Pons (tissue), 1 donor: ENCODE measurements around the gene GNG14.
"Not testable (repeated sequence)": the region's sequence is repeated elsewhere in the genome, so short reads cannot be mapped to it uniquely, and the experiment has no call there.

Source experiments
- DNase-seq: peaks from one replicate; pipeline ENCODE4 v3.0.0-alpha.2; 2016; ENCODE audit warnings: low spot score

The GNG14 gene

GRCh38 chr19:12687496-12688196, at the start of gene GNG14:
TSS of gene GNG14 (plus strand) at chr19:12687998. CDS start at chr19:12688049, 51 bp downstream.
- DNase-seq, result no peak

- DNase-seq, result no peak
These were observed 49.1 kb upstream of the GNG14 start for GRCh38 chr19:12638611-12639182.

- peak; percentile 66 for DNase-seq
These were observed 47.7 kb upstream of the GNG14 start for GRCh38 chr19:12639901-12640613.

- no peak for DNase-seq
These were observed 46.3 kb upstream of the GNG14 start for GRCh38 chr19:12641456-12641855.

- DNase-seq, result no peak
These were observed 45.3 kb upstream of the GNG14 start for GRCh38 chr19:12642506-12642905.

GRCh38 chr19:12643716-12644115, 44.1 kb upstream of the GNG14 start:
- not testable (repeated sequence) for DNase-seq

GRCh38 chr19:12646551-12646950, 41.2 kb upstream of the GNG14 start:
- DNase-seq, result no peak

- DNase-seq, result no peak
These were observed 40.8 kb upstream of the GNG14 start for GRCh38 chr19:12647047-12647446.

- DNase-seq, result no peak
These were observed 40.2 kb upstream of the GNG14 start for GRCh38 chr19:12647490-12648071.

- no peak for DNase-seq
These were observed 39.7 kb upstream of the GNG14 start for GRCh38 chr19:12648088-12648487.

GRCh38 chr19:12649941-12650340, 37.9 kb upstream of the GNG14 start:
- no peak for DNase-seq

GRCh38 chr19:12652219-12652618, 35.6 kb upstream of the GNG14 start:
- no peak for DNase-seq

GRCh38 chr19:12655546-12655945, 32.3 kb upstream of the GNG14 start:
- DNase-seq, result no peak

GRCh38 chr19:12656899-12657571, 30.8 kb upstream of the GNG14 start:
- DNase-seq, result no peak

GRCh38 chr19:12657966-12658365, 29.8 kb upstream of the GNG14 start:
- no peak for DNase-seq

GRCh38 chr19:12660980-12661379, 26.8 kb upstream of the GNG14 start:
- DNase-seq, result peak; percentile 79

GRCh38 chr19:12664406-12665280, 23.2 kb upstream of the GNG14 start:
- DNase-seq, result no peak

GRCh38 chr19:12665281-12665573, 22.6 kb upstream of the GNG14 start:
- DNase-seq, result peak; percentile 68

- no peak for DNase-seq
These were observed 22.0 kb upstream of the GNG14 start for GRCh38 chr19:12665671-12666264.

- peak; percentile 73 for DNase-seq
These were observed 21.3 kb upstream of the GNG14 start, which contains the start of the genes MAN2B1 and WDR83 for GRCh38 chr19:12666265-12667048. TSS of gene MAN2B1 (minus strand) at chr19:12666742. CDS start at chr19:12666701, 41 bp downstream. TSS of gene WDR83 (plus strand) at chr19:12666807. CDS start at chr19:12669791, 2,984 bp downstream.
